Peyer's patch (tissue), 4 donors: ENCODE results near the gene OR13C5.
"Not testable (repeated sequence)": the region's sequence is repeated elsewhere in the genome, so short reads cannot be mapped to it uniquely, and the experiment has no call there.

Experiments
- CTCF ChIP-seq, 6 experiments: fragments of 450-650 bp in 4 of 6; fragments of 200-600 bp in 2 of 6; sonication (generic) in 1 of 6; IDR thresholded peaks; one replicate each; pipeline ENCODE4 v1.5.1; 2017 to 2019; ENCODE audit warnings: antibody characterized with exemption in 6 of 6, mild to moderate bottlenecking in 3 of 6, moderate library complexity in 1 of 6
- POLR2A ChIP-seq, 2 donors: fragments of 450-650 bp; IDR thresholded peaks; one replicate each; pipeline ENCODE4 v1.5.1; 2017; ENCODE audit warnings: antibody characterized with exemption in 2 of 2, mild to moderate bottlenecking in 2 of 2, moderate library complexity in 2 of 2

- not testable (repeated sequence) for TF ChIP-seq CTCF, POLR2A (IDR thresholded peaks at IDR 0.05)
Observed at GRCh38 chr9:104605527-104605926, 6.3 kb upstream of the OR13C5 start, which contains the start of gene OR13C2.
